GM12875 (cell line): ENCODE measurements around the gene CCDC15.
"Not testable (repeated sequence)": the region's sequence is repeated elsewhere in the genome, so short reads cannot be mapped to it uniquely, and the experiment has no call there.

Source experiments
- H3K4me3 ChIP-seq: one replicate; pipeline ENCODE4 v1.5.1; 2011; ENCODE audit warnings: low read depth, low read length, control low read depth
- TF ChIP-seq, protein P1 (sequence below): IDR thresholded peaks from 2 replicates; pipeline ENCODE4 v1.5.1; 2011; ENCODE audit warnings: low read depth, mild to moderate bottlenecking, control low read depth, inconsistent platforms, low read length, moderate library complexity, borderline replicate concordance; ENCODE audit not compliant: insufficient read depth

The CCDC15 gene

DNA sequence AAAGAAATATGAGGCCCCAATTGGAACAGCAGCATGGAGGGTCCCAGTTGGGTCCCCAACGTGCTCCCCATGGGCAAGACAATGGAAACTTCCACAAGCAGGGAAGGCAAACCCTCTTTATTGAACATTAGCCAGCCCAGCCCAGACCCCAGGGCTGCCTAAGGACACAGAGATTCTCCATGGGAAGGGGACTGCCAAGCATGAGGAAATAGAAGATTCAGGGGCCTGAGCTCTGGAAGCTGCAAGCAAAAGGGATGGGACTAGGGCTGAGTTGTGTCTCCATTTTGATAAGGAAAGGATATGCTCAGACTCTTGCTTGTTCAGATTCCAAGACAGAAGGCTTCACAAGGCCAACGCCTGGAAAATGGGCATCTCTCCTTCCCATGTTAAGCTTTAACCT lies 134.1 kb downstream of the CCDC15 start:
- TF ChIP-seq, protein P1, sequence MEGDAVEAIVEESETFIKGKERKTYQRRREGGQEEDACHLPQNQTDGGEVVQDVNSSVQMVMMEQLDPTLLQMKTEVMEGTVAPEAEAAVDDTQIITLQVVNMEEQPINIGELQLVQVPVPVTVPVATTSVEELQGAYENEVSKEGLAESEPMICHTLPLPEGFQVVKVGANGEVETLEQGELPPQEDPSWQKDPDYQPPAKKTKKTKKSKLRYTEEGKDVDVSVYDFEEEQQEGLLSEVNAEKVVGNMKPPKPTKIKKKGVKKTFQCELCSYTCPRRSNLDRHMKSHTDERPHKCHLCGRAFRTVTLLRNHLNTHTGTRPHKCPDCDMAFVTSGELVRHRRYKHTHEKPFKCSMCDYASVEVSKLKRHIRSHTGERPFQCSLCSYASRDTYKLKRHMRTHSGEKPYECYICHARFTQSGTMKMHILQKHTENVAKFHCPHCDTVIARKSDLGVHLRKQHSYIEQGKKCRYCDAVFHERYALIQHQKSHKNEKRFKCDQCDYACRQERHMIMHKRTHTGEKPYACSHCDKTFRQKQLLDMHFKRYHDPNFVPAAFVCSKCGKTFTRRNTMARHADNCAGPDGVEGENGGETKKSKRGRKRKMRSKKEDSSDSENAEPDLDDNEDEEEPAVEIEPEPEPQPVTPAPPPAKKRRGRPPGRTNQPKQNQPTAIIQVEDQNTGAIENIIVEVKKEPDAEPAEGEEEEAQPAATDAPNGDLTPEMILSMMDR = no peak
- no peak overlapping the region for H3K4me3 ChIP-seq

DNA sequence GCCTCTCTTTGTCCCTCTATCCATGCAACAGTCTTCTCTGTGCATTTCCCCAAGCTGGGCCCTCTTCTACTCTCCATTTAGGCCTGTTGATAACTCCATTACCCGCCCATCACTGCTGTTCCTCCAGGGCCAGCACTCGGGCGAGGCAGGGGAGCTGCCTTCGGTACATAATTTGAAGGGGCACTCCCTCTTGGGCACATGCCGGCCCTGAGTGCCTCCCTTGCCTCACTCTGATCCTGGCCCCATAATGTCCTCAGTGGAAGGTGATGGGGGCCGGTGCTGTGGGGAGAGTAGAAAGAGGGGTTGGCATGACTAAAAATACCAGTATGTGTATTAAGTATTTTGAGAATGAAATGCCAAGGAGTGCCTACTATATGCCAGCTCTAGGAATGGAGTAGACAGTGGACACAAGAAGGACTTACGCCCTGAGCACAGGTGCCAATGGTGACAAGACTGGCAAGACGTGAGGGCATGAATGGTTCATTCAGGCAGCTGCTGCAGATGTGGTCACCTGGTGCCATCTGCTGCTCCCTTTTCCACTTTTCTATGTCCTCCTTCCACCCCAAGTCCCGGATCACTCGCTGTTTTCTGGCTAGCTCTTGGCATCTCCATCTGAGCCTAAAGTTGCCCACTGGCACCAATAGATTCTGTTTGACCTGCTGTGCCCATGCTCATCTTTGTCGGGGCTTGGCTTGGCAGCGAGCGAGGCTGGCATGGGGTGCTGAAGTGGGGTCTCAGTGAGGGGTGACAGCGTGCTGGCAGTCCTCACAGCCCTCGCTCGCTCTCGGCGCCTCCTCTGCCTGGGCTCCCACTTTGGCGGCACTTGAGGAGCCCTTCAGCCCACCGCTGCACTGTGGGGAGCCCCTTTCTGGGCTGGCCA lies 134.8 kb downstream of the CCDC15 start:
- H3K4me3 ChIP-seq = no peak overlapping the region
- TF ChIP-seq, protein P1 = no peak

DNA sequence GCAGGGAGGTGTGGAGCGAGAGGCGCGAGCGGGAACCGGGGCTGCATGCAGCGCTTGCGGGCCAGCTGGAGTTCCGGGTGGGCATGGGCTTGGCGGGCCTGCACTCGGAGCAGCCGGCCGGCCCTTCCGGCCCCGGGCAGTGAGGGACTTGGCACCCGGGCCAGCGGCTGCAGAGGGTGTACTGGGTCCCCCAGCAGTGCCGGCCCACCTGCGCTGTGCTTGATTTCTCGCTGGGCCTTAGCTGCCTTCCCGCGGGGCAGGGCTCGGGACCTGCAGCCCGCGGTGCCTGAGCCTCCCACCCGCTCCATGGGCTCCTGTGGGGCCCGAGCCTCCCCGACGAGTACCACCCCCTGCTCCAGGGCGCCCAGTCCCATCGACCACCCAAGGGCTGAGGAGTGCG lies 135.5 kb downstream of the CCDC15 start:
- not testable (repeated sequence) for H3K4me3 ChIP-seq

DNA sequence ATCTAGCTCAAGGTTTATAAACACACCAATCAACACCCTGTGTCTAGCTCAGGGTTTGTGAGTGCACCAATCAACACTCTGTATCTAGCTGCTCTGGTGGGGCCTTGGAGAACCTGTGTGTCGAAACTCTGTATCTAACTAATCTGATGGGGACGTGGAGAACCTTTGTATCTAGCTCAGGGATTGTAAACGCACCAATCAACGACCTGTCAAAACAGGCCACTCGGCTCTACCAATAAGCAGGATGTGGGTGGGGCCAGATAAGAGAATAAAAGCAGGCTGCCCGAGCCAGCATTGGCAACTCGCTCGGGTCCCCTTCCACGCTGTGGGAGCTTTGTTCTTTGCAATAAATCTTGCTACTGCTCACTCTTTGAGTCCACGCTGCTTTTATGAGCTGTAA lies 136.1 kb downstream of the CCDC15 start:
- H3K4me3 ChIP-seq = not testable (repeated sequence)

DNA sequence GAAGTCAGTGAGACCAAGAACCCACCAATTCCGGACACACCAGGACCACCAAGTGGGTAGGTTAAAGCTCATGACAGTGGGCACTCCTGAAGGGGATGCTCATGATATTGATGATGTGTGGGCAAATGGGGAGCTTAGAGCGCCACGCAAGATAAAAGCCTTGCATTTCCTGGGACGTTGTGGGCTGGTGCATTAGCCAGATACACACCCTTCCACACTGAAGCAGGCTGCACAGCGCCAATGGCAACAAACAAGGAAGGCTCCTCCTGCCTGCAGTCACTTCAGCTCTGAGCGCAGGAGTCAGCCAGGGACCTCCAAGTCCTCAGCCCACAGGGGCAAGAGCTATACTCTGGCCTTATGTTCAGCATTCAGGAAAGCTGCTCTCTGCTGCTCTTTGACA lies 136.8 kb downstream of the CCDC15 start:
- TF ChIP-seq, protein P1 = no peak
- H3K4me3 ChIP-seq = no peak overlapping the region
